WERI-Rb-1 (cell line): ENCODE results near the gene UGT1A8.

Experiments
- DNase-seq: peaks from one replicate; pipeline ENCODE4 v3.0.0-alpha.2; 2020
- H3K27ac ChIP-seq: fragments of 250-450 bp; sonication (Bioruptor Pico); 2 replicates; pipeline ENCODE4 v1.5.1; 2020; ENCODE audit warnings: mild to moderate bottlenecking, moderate library complexity
- H3K27me3 ChIP-seq: fragments of 250-450 bp; sonication (Bioruptor Pico); 2 replicates; pipeline ENCODE4 v1.5.1; 2021; ENCODE audit warnings: mild to moderate bottlenecking, low read depth, moderate library complexity; ENCODE audit not compliant: insufficient read depth, severe bottlenecking
- H3K36me3 ChIP-seq: fragments of 250-450 bp; sonication (Bioruptor Pico); 2 replicates; pipeline ENCODE4 v1.5.1; 2020; ENCODE audit warnings: mild to moderate bottlenecking, moderate library complexity
- H3K4me3 ChIP-seq: 2 replicates; pipeline ENCODE4 v1.5.1; 2011; ENCODE audit warnings: low read depth, mild to moderate bottlenecking, control low read depth, low read length
- H3K9me3 ChIP-seq: fragments of 250-450 bp; sonication (Bioruptor Pico); 2 replicates; pipeline ENCODE4 v1.5.1; 2021; ENCODE audit warnings: mild to moderate bottlenecking, moderate library complexity; ENCODE audit not compliant: severe bottlenecking
- TF ChIP-seq, protein P1 (sequence below): IDR thresholded peaks from 2 replicates; pipeline ENCODE4 v1.5.1; 2011; ENCODE audit warnings: low read depth, mild to moderate bottlenecking, control low read depth, inconsistent platforms, low read length

The UGT1A8 gene

DNA sequence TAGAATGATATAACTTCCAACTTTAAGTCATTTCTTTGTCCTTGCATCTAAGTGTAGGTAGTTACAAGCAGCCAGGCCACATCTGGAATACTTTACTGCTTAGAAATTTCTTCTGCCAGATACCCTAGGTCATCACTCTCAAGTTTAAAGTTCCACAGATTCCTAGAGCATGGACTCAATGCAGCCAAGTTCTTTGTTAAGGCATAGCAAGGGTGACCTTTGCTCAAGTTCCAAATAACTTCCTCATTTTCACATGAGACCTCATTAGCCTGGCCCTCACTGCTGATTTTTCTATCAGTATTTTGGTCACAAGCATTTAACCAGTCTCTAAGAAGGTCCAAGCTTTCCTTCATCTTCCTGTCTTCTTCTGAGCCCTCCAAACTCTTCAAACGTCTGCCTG is 46.5 kb downstream of the UGT1A8 start:
- H3K27ac ChIP-seq, result no peak overlapping the region
- H3K36me3 ChIP-seq, result no peaks in the 10 kb centered on the region
- no peak for DNase-seq
- H3K4me3 ChIP-seq, result no peak overlapping the region
- H3K9me3 ChIP-seq, result peaks cover 2% of the 10 kb centered on the region
- no peaks in the 10 kb centered on the region for H3K27me3 ChIP-seq
- TF ChIP-seq, protein P1, sequence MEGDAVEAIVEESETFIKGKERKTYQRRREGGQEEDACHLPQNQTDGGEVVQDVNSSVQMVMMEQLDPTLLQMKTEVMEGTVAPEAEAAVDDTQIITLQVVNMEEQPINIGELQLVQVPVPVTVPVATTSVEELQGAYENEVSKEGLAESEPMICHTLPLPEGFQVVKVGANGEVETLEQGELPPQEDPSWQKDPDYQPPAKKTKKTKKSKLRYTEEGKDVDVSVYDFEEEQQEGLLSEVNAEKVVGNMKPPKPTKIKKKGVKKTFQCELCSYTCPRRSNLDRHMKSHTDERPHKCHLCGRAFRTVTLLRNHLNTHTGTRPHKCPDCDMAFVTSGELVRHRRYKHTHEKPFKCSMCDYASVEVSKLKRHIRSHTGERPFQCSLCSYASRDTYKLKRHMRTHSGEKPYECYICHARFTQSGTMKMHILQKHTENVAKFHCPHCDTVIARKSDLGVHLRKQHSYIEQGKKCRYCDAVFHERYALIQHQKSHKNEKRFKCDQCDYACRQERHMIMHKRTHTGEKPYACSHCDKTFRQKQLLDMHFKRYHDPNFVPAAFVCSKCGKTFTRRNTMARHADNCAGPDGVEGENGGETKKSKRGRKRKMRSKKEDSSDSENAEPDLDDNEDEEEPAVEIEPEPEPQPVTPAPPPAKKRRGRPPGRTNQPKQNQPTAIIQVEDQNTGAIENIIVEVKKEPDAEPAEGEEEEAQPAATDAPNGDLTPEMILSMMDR, result no peak

DNA sequence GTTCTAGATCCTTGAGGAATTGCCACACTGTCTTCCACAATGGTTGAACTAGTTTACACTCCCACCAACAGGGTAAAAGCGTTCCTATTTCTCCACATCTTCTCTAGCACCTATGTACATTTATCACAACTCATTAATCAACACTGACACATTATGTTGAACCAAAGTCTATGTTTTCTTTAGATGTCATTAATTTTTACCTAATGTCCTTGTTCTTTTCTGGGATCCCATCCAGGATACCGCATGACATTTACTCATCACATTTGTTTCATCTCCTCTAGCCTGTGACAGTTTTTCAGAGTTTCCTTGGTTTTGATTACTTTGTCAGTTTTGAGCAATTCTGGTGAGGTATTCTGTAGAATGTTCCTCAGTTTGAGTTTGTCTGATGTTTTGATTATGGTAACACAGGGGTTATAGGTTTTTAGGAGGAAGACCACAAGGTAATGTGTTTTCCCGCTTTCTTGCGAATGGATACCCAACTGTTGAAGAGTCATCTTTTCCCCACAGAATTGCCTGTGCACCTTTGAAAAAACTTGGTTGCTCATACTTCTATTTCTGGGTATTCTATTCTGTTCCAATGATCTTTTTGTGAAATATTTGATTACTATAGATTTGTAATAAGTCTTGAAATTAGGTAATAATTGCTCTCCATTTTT is 51.3 kb downstream of the UGT1A8 start:
- no peaks in the 10 kb centered on the region for H3K36me3 ChIP-seq
- peaks cover 2% of the 10 kb centered on the region for H3K9me3 ChIP-seq
- H3K4me3 ChIP-seq, result no peak overlapping the region
- DNase-seq, result no peak
- no peaks in the 10 kb centered on the region for H3K27me3 ChIP-seq
- no peak overlapping the region for H3K27ac ChIP-seq
- TF ChIP-seq, protein P1, result no peak

DNA sequence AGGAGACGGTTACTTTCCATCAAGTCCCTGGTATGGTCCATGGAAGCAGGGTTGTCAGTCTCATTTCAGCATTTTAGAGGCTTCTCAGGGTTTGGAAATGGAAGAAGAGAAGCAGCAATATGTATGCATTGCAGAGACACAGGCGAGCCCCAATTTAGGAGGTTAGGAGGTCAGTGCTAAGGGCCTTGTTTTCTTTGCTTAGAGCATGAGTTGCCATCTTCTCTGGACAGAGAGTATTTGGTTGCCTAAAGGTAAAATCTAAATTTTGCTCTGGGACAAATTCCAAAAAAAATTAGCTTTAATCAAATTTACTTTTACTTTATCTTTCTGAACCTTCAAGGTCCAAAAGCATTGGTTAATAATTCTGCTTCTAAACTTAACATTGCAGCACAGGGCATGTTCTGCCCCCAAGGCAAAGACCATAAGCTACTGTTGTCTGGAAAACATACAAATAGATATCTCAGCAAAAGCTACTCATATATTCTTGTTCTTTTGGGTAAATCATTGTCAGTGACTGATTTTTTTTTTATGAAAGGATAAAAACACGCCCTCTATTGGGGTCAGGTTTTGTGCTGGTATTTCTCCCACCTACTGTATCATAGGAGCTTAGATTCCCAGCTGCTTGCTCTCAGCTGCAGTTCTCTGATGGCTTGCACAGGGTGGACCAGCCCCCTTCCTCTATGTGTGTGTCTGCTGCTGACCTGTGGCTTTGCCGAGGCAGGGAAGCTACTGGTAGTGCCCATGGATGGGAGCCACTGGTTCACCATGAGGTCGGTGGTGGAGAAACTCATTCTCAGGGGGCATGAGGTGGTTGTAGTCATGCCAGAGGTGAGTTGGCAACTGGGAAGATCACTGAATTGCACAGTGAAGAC is 54.1 kb downstream of the UGT1A8 start, which contains the start of gene UGT1A9:
TSS of gene UGT1A9 (plus strand) at position 609 of the 872 bp plus-strand sequence. CDS start at position 646, 37 bp downstream.
- Histone ChIP-seq H3K27ac (no peak within 1 kb of the TSS), H3K27me3 (no peaks in the 10 kb centered on the region), H3K9me3 (peaks cover 4% of the 10 kb centered on the region), H3K4me3 (no peak within 1 kb of the TSS), H3K36me3 (no peaks in the 10 kb centered on the region)
- DNase-seq, result no peak
- TF ChIP-seq, protein P1, result no peak

DNA sequence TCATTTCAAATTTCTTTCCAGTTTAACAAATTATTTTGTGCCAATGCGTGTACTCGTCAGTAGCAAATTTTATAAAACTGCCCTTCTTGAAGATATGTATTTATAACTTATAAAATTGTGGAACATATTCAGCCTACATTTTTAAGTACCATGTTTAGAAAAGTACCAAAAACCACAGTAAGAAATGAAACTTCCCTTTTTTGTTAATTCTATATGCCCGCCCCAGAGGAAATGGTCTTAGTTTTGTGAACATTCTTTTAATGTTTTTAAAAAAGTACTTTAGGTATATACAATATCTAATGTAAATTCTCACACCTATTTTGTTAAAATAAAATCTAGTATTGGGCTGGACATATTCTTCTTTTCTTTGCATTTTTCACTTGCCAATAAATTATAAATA is 55.5 kb downstream of the UGT1A8 start:
- DNase-seq, result no peak
- Histone ChIP-seq H3K36me3 (no peaks in the 10 kb centered on the region), H3K27ac (no peak overlapping the region), H3K4me3 (no peak overlapping the region), H3K27me3 (no peaks in the 10 kb centered on the region), H3K9me3 (peaks cover 4% of the 10 kb centered on the region)
- TF ChIP-seq, protein P1, result no peak

DNA sequence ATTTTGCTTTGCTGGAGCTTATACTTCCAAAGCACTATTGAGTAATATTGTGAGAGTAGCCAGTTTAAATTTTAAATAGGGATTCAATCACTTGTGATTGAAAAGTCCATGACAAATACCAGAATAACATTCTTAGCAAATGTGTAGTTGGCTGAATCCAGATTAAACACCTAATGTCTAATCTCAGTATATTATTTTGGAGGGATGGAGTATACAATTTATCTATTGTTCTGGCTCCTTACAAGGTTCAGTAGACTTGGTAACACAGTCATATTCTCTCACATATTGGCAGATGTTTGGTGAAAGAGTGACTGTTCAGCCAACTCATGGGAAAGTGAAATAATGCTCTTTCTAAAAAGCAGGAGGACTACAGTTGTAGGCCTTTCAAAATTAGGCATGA is 56.5 kb downstream of the UGT1A8 start:
- no peak for DNase-seq
- Histone ChIP-seq H3K9me3 (peaks cover 2% of the 10 kb centered on the region), H3K4me3 (no peak overlapping the region), H3K36me3 (no peaks in the 10 kb centered on the region), H3K27me3 (no peaks in the 10 kb centered on the region), H3K27ac (no peak overlapping the region)
- TF ChIP-seq, protein P1, result no peak
